Epithelial cell of proximal tubule (primary cell): ENCODE results near the gene FBXO34. TPM values are rescaled to one million over a fixed set of nuclear protein-coding genes. Genes with fewer than 3 reads are reported as not detected.

Source experiments
- DNase-seq: peaks from one replicate; pipeline ENCODE4 v3.0.0-alpha.2; 2011; ENCODE audit warnings: low read depth
- H3K4me3 ChIP-seq: 2 replicates; pipeline ENCODE4 v1.5.1; 2011; ENCODE audit warnings: low read depth, mild to moderate bottlenecking, low read length
- CTCF ChIP-seq: conservative IDR thresholded peaks from 2 replicates; pipeline ENCODE4 v1.5.1; 2012; ENCODE audit warnings: low read depth, mild to moderate bottlenecking, low read length
- total RNA-seq: library from RNA; depleted of rRNA; stranded (reverse); fragments of >200 nt; gene quantifications from 2 replicates; pipeline ENCODE4 v1.2.3, GENCODE V29; 2015

The FBXO34 gene
- 14.8 and 21.3 TPM in 2 replicates for total RNA-seq

GRCh38 chr14:55270832-55271571 lies at the start of gene FBXO34:
Gene FBXO34 (plus strand): TSS chr14:55271421. CDS start chr14:55350391, 78,970 bp downstream.
- TF ChIP-seq CTCF: peak; percentile 99
- H3K4me3 ChIP-seq: peak within 1 kb of the TSS; percentile 93
- no peak for DNase-seq

- no peak for DNase-seq
- no peak for TF ChIP-seq CTCF
- H3K4me3 ChIP-seq: no peak overlapping the region
These were observed 49.3 kb upstream of the FBXO34 start for GRCh38 chr14:55221968-55222367.

- no peak for DNase-seq
- TF ChIP-seq CTCF: no peak
- H3K4me3 ChIP-seq: no peak overlapping the region
These were observed 47.9 kb upstream of the FBXO34 start for GRCh38 chr14:55223364-55223763.

- DNase-seq: no peak
- TF ChIP-seq CTCF: no peak
- H3K4me3 ChIP-seq: no peak overlapping the region
These were observed 43.0 kb upstream of the FBXO34 start for GRCh38 chr14:55228261-55228660.

- no peak for TF ChIP-seq CTCF
- no peak for DNase-seq
- no peak overlapping the region for H3K4me3 ChIP-seq
These were observed 37.6 kb upstream of the FBXO34 start for GRCh38 chr14:55233591-55233990.

- no peak for TF ChIP-seq CTCF
- no peak overlapping the region for H3K4me3 ChIP-seq
- no peak for DNase-seq
These were observed 33.1 kb upstream of the FBXO34 start for GRCh38 chr14:55238019-55238680.
